CD4-positive, alpha-beta T cell treated with Interferon gamma for 1 hour (primary cell): ENCODE results near the gene PDE4B.

Experiments
- DNase-seq: peaks from one replicate; pipeline ENCODE4 v3.0.0-alpha.2; 2020

Gene PDE4B

GRCh38 chr1:66350001-66350547, 557.4 kb downstream of the PDE4B start:
- peak; percentile 76 for DNase-seq

DNA sequence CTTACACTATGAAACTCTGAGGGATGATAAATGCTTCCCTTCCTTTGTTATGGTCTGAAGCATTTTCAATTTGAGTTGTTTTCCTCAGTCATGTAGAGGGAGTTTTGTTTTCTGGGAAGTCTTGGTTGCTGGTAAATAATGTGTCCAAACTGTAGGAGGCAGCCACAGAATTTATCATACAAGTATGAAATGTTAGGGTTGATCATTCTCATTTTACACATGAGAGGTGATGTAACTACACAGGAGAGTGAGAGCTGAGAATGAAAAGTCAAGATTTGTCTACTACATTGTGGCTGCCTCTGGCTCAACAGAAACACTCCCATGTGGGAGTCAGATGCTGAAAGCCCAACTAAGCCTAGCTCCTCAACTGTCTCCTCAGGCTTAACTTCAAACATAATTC, 558.8 kb downstream of the PDE4B start:
- no peak for DNase-seq

DNA sequence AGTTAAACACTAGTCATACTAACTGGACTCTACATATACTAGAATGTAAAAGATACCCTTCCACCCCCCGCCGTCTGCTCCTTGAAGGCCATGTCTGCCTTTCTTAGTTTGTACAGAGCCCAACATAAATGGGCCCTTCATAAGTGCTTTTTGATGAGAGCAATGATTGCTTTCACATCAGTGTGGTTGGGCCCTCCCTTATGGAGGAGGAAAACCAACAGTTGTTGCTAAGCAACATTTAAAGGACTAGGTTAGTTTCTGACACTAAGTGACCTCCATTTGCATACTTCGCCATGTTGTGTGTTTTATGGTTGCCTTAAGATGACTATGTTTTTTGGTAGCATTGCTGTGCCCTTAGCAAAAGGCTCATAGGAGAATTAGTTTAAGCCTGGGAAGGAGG, 559.2 kb downstream of the PDE4B start:
- DNase-seq = peak; percentile 57

DNA sequence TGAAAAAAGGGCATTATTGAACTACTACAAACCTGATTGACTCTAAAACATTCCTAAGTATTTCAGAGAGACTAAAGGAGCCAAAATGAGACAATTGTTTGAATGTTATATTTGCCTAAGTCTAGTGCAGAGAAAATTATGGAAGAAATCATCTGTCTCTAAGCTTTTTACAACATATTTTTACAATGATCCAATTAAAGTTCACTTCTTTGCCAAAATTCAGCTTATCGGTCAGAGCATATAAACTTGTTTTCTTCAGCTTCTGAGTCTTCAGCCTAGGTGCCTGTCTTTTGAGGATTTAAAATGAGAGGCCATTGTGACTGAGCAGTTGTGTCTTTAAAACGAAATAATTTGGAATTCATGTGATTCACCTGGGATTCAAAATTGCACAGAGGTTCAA, 560.1 kb downstream of the PDE4B start:
- no peak for DNase-seq

- no peak for DNase-seq
Observed at GRCh38 chr1:66353257-66353656, 560.6 kb downstream of the PDE4B start.

DNA sequence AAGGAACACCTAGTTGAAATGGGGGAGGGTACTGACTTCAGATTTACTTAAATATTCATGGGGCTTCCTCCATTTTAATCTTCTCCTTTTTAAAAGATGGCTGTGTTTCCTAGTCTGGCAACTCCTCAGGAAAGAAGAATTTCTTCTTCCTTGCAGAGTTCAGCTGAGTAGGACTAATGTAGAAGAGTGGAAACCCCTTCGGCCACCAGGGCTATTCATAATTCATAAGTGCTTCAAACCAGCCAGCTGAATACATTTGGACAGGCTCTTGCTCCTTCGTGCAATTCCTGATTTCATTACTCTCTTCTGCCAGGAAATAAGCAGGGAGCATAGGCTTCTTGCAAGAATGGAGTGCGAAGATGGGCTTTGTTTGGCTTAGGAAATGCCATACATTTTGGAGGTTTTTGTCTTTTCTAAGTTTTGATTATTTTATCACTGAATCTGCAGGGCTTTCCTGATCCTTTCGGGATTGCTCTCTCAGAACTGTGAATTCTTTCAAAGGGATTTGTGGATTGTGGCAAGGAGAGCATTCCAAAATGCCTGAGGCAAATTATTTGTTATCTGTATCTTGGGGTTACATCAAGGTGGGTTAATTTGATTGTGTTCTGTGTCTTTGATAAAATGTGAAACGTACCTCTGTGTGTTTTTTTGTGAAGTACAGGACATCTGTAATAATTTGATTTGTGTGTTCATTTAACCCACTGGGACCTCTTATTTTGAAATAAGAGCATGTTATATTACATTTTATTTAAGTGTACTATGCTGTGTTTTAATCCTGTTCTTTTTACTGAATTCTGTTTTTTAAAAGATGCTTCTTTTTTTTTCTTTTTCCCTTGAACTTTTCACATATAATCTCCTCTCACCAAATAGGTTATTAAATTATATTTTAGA, 561.9 kb downstream of the PDE4B start:
- DNase-seq = no peak

DNA sequence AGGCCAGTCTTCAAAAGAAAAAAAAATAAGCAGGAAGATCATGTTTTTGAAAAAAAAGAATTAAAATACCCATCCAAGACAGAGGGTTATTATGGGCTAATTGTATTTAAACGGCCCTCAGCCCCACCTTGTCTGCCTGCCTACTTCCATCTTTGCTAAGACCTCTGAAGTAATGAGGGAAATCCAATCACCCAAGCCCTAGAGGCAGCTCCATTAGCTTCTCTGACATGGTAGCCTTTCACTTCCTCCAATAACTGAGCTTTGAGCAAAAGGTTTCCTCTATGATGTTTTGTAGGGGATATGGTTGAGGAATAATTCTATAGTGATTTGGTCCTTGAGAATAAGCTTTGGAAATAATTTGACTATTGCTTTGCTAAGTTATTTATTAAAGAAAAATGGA, 563.1 kb downstream of the PDE4B start:
- no peak for DNase-seq

DNA sequence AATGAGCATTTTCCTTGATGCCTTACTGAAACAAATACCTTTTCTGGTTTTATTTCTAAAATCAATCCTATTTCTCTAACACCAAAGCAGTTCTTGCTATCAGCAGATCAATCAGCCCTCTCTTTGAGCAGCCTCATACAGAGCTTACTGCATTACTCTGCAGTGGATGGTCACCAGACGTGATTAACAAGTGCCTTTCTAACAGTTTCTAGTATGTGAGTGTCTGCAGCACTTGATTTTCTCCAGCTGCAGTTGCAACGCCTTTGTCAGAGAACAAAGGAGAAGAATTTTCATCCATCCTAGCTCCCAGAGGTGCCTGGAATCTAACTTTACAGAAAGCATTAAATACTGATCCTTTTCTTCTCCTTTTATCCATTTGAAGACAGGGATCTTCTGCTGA, 563.9 kb downstream of the PDE4B start:
- DNase-seq = no peak

DNA sequence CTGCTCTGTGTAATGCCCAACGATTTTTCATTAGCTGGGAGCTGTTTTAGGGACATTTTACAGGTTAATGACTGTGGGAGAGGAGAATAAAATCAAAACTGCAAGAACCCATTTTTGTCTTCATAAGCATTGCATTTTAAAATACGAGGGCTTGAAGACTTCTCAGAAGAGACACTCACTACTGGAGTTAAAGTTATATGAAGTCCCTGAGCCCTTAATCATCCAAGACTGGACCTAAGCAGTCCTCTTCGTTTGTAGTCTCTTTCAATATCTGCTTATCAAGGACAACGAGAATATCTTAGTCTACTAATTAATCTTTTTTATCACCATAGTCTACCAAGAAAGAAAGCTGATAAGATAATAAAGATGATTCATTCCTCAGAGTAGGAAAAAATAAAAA, 564.3 kb downstream of the PDE4B start:
- no peak for DNase-seq

- no peak for DNase-seq
Observed at GRCh38 chr1:66357478-66358197, 564.9 kb downstream of the PDE4B start.

DNA sequence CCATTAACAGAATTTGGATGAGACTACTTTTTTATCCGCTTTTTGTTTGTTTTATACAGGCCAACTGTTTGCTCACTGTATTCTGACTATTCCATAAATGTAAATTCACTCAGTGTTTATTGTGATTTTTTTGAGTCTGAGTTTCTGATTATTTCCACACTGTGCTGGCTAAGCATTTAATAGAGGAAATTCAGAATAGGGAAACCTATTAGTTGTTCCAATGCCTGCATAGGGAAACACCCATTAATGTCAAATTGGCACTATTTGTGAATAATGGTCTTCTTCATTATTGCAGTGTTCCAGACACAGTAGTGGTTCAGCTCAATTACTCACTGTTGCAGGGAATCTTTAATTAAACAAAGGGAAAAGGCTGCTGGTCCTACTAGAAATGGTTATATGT, 566.6 kb downstream of the PDE4B start:
- no peak for DNase-seq

GRCh38 chr1:66359815-66360214, 567.1 kb downstream of the PDE4B start:
- DNase-seq = no peak

DNA sequence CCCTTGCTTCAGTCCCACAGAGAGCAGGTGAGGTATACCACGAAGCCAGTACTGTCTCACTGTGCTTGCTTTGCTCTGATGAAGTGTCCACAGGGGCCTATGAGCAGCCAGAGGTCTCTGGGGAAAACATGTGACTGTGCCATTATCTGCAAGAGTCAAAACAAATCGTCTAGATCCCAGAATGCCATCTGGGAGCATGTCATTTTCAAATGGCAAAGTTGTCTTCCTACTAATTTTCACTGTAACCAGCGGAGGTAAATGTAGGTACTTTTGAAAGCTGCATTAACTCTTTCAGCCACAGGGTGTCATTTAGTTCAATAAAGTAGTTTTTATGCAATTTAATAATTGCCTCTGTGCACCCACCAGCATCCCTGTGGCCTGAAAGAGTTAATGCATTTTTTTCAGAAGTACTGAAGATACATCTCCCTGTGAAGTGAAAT, 567.6 kb downstream of the PDE4B start:
- no peak for DNase-seq

- no peak for DNase-seq
Observed at GRCh38 chr1:66364578-66365391, 572.1 kb downstream of the PDE4B start.

DNA sequence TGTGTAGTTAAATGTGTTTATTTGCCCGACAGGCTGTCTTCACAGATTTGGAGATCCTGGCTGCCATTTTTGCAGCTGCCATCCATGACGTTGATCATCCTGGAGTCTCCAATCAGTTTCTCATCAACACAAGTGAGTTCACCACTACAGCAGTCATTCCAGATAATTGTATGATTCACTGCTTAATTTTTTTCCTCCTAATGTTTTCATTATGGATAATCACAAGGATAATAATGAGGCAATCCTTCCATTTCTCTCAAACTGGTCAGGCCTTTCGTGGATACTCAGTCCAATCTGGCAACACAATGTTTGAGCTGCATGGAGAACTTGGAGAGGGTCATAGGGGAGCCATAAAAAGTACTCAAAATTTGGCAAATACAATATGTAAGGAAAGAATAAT, 572.9 kb downstream of the PDE4B start:
- DNase-seq = no peak

- DNase-seq = no peak
Observed at GRCh38 chr1:66366634-66367033, 573.9 kb downstream of the PDE4B start.

GRCh38 chr1:66367369-66367768, 574.7 kb downstream of the PDE4B start:
- DNase-seq = no peak

- no peak for DNase-seq
Observed at GRCh38 chr1:66368261-66368660, 575.6 kb downstream of the PDE4B start.

GRCh38 chr1:66370462-66370971, 577.8 kb downstream of the PDE4B start:
- DNase-seq = no peak

- DNase-seq = no peak
Observed at GRCh38 chr1:66371233-66372005, 578.7 kb downstream of the PDE4B start.

DNA sequence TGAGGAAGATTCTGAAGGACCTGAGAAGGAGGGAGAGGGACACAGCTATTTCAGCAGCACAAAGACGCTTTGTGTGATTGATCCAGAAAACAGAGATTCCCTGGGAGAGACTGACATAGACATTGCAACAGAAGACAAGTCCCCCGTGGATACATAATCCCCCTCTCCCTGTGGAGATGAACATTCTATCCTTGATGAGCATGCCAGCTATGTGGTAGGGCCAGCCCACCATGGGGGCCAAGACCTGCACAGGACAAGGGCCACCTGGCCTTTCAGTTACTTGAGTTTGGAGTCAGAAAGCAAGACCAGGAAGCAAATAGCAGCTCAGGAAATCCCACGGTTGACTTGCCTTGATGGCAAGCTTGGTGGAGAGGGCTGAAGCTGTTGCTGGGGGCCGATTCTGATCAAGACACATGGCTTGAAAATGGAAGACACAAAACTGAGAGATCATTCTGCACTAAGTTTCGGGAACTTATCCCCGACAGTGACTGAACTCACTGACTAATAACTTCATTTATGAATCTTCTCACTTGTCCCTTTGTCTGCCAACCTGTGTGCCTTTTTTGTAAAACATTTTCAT, 579.9 kb downstream of the PDE4B start:
- no peak for DNase-seq

- no peak for DNase-seq
Observed at GRCh38 chr1:66373157-66373591, 580.5 kb downstream of the PDE4B start.
